B cell (primary cell): ENCODE results near the gene SLC19A1. TPM values are rescaled to one million over a fixed set of nuclear protein-coding genes. Genes with fewer than 3 reads are reported as not detected.

ENCODE experiments used
- ATAC-seq: fragments of 200-7000 bp; cut with Tn5 transposase; one replicate; pipeline ENCODE4 v1.10.0; 2021; ENCODE audit warnings: low read depth, mild to moderate bottlenecking, moderate number of reproducible peaks, moderate library complexity
- CTCF ChIA-PET: fragments of 350-600 bp; sonication (Branson Sonifier 250); formaldehyde crosslinking; loops from one replicate; lab custom pipeline; 2021; ENCODE audit warnings: antibody characterized with exemption, inconsistent platforms; lab: Charles Lee
- POLR2A ChIA-PET: fragments of 350-600 bp; sonication (Branson Sonifier 250); formaldehyde crosslinking; loops from one replicate; lab custom pipeline; 2021; ENCODE audit warnings: antibody characterized with exemption; lab: Charles Lee
- DNase-seq: peaks from one replicate; pipeline ENCODE4 v3.0.0; 2013
- H2AFZ ChIP-seq: 2 replicates; pipeline ENCODE4 v1.6.1; 2012; ENCODE audit warnings: mild to moderate bottlenecking, low read depth, low read length; ENCODE audit not compliant: insufficient read depth, poor library complexity, severe bottlenecking
- H3K27ac ChIP-seq, 2 donors: 1 replicate in 1 of 2; 2 replicates in 1 of 2; pipeline ENCODE4 v1.5.1; 2012 to 2013; ENCODE audit warnings: low read length in 2 of 2, mild to moderate bottlenecking in 2 of 2, moderate library complexity in 1 of 2
- H3K27me3 ChIP-seq, 4 experiments: fragments of 200-600 bp in 1 of 4; sonication (generic) in 1 of 4; replicated peaks in 1 of 4; 1 replicate in 2 of 4; 2 replicates in 2 of 4; pipeline versions ENCODE4 v1.6.1 to v1.7.0; 2013 to 2016; ENCODE audit warnings: low read length in 3 of 4, mild to moderate bottlenecking in 2 of 4, mixed read lengths in 1 of 4, moderate library complexity in 1 of 4; ENCODE audit not compliant: insufficient read depth in 4 of 4, control insufficient read depth in 3 of 4; ENCODE audit errors: control extremely low read depth in 1 of 4
- H3K36me3 ChIP-seq, 2 experiments: replicated peaks in 1 of 2; 1 replicate in 1 of 2; 2 replicates in 1 of 2; pipeline versions ENCODE4 v1.6.1 to v1.7.1; 2013; ENCODE audit warnings: low read length in 1 of 2; ENCODE audit not compliant: insufficient read depth in 2 of 2, control insufficient read depth in 1 of 2; ENCODE audit errors: control extremely low read depth in 1 of 2, extremely low read depth in 1 of 2
- H3K4me1 ChIP-seq, 2 donors: fragments of 200-600 bp in 1 of 2; sonication (generic) in 1 of 2; 1 replicate in 1 of 2; 2 replicates in 1 of 2; pipeline versions ENCODE4 v1.5.1 to v1.6.1; 2013 to 2017; ENCODE audit warnings: low read length in 2 of 2; ENCODE audit not compliant: control insufficient read depth in 2 of 2, insufficient read depth in 2 of 2
- H3K4me2 ChIP-seq: replicated peaks from 2 replicates; pipeline ENCODE3; 2012; ENCODE audit warnings: mild to moderate bottlenecking, low read depth, low read length; ENCODE audit not compliant: poor library complexity, severe bottlenecking
- H3K4me3 ChIP-seq, 5 experiments: fragments of 200-600 bp in 1 of 5; sonication (generic) in 1 of 5; 1 replicate in 3 of 5; 2 replicates in 2 of 5; pipeline versions ENCODE4 v1.5.1 to v1.7.0; 2011 to 2016; ENCODE audit warnings: low read length in 4 of 5, mild to moderate bottlenecking in 4 of 5, low read depth in 2 of 5, control low read depth in 1 of 5, moderate library complexity in 1 of 5; ENCODE audit not compliant: insufficient read depth in 1 of 5; ENCODE audit errors: control extremely low read depth in 1 of 5, extremely low read depth in 1 of 5
- H3K79me2 ChIP-seq: fragments of 200-600 bp; sonication (generic); one replicate; pipeline ENCODE4 v1.6.0; 2016; ENCODE audit warnings: low read length; ENCODE audit not compliant: control insufficient read depth, insufficient read depth
- H3K9ac ChIP-seq: fragments of 200-600 bp; sonication (generic); 2 replicates; pipeline ENCODE4 v1.6.1; 2017; ENCODE audit warnings: mild to moderate bottlenecking, low read length, moderate library complexity
- H3K9me3 ChIP-seq, 3 donors: one replicate each; pipeline versions ENCODE4 v1.6.1 to v1.7.1; 2013; ENCODE audit warnings: low read length in 2 of 3; ENCODE audit not compliant: control insufficient read depth in 2 of 3, insufficient read depth in 1 of 3; ENCODE audit errors: control extremely low read depth in 1 of 3
- H4K20me1 ChIP-seq: 2 replicates; pipeline ENCODE4 v1.6.0; 2012; ENCODE audit warnings: mild to moderate bottlenecking, low read length; ENCODE audit not compliant: insufficient read depth, control insufficient read depth, poor library complexity, severe bottlenecking
- H3K27ac Mint-ChIP-seq: one replicate; pipeline ENCODE4 v1.8.0; 2021; ENCODE audit warnings: mixed read lengths
- H3K27me3 Mint-ChIP-seq: one replicate; pipeline ENCODE4 v1.8.0; 2021; ENCODE audit warnings: mixed read lengths
- H3K4me1 Mint-ChIP-seq: one replicate; pipeline ENCODE4 v1.8.0; 2021; ENCODE audit warnings: mixed read lengths
- H3K4me3 Mint-ChIP-seq: one replicate; pipeline ENCODE4 v1.8.0; 2021; ENCODE audit warnings: mixed read lengths
- H3K9me3 Mint-ChIP-seq: one replicate; pipeline ENCODE4 v1.8.0; 2022; ENCODE audit warnings: mixed read lengths; ENCODE audit not compliant: insufficient read depth
- CTCF ChIP-seq: fragments of 200-600 bp; IDR thresholded peaks from one replicate; pipeline ENCODE4 v1.8.0; 2022; ENCODE audit warnings: antibody characterized with exemption, mild to moderate bottlenecking
- EZH2 ChIP-seq: IDR thresholded peaks from 2 replicates; pipeline ENCODE4 v1.6.1; 2012; ENCODE audit warnings: borderline replicate concordance, low read depth, mild to moderate bottlenecking, moderate library complexity, low read length; ENCODE audit not compliant: insufficient read depth, poor library complexity, severe bottlenecking
- WGBS: methylation state at CpG from one replicate; pipeline ENCODE4 v1.1.5; 2013; ENCODE audit warnings: missing lambda C conversion rate; ENCODE audit not compliant: insufficient coverage; 5-methylcytosine and 5-hydroxymethylcytosine counted together
- intact Hi-C: fragments of 100-400 bp; cut with micrococcal nuclease; formaldehyde crosslinking; loops from one replicate; pipeline ENCODE4 v1.10.0; 2022
- polyA plus RNA-seq: library from polyadenylated mRNA; depleted of rRNA; stranded (reverse); fragments of >200 nt; gene quantifications from 2 replicates; pipeline ENCODE4 v1.2.3, GENCODE V29; 2012
- total RNA-seq, 2 donors: library from RNA; stranded (reverse); fragments of 120-200 nt in 1 of 2; gene quantifications; 1 replicate in 1 of 2; 2 replicates in 1 of 2; pipeline versions ENCODE4 v1.2.3 to v1.2.4, GENCODE V29; 2013 to 2022

Gene SLC19A1
- total and polyA plus RNA-seq, 2 donors (not counting 1 experiment from before 2014, with no cell fraction given), result 8.7 to 10.1 TPM

- H3K27me3 ChIP-seq, result no peaks in the 10 kb centered on the region
- CTCF ChIA-PET, result no interaction called here
- H3K9me3 ChIP-seq, result no peaks in the 10 kb centered on the region
- H3K79me2 ChIP-seq, result no peaks in the 10 kb centered on the region
- no peak overlapping the region for H3K9ac ChIP-seq
- 76% methylated on average over 6 of the region's 11 CpGs for WGBS
- H4K20me1 ChIP-seq, result no peaks in the 10 kb centered on the region
- no peak overlapping the region for H3K4me3 ChIP-seq
- POLR2A ChIA-PET, result no interaction called here
- ATAC-seq, result no peak
- H2AFZ ChIP-seq, result no peak overlapping the region
- DNase-seq, result no peak
- H3K27ac ChIP-seq, result no peak overlapping the region
- H3K27ac Mint-ChIP-seq, result no peak overlapping the region
- no peaks in the 10 kb centered on the region for H3K4me1 ChIP-seq
- intact Hi-C loops, result no loop called here
- no peak overlapping the region for H3K4me2 ChIP-seq
- TF ChIP-seq EZH2, result no peak
- TF ChIP-seq CTCF, result no peak
- peaks cover 0 to 5% of the 10 kb centered on the region in 2 experiments for H3K36me3 ChIP-seq
- H3K9me3 Mint-ChIP-seq, result no peaks in the 10 kb centered on the region
- H3K4me1 Mint-ChIP-seq, result no peaks in the 10 kb centered on the region
- H3K4me3 Mint-ChIP-seq, result no peak overlapping the region
- H3K27me3 Mint-ChIP-seq, result no peaks in the 10 kb centered on the region
Measured at GRCh38 chr21:45510466-45510955, 31.7 kb downstream of the SLC19A1 start.

GRCh38 chr21:45509566-45510465 is 32.4 kb downstream of the SLC19A1 start:
- H2AFZ ChIP-seq, result no peak overlapping the region
- no peak overlapping the region for H3K27ac ChIP-seq
- H3K4me3 ChIP-seq, result no peak overlapping the region
- H3K27ac Mint-ChIP-seq, result no peak overlapping the region
- POLR2A ChIA-PET, result no interaction called here
- no peak overlapping the region for H3K9ac ChIP-seq
- H3K4me1 Mint-ChIP-seq, result no peaks in the 10 kb centered on the region
- peaks cover 0 to 5% of the 10 kb centered on the region in 2 experiments for H3K36me3 ChIP-seq
- intact Hi-C loops, result no loop called here
- ATAC-seq (no peak), DNase-seq (no peak)
- no peaks in the 10 kb centered on the region for H3K9me3 Mint-ChIP-seq
- H3K27me3 Mint-ChIP-seq, result no peaks in the 10 kb centered on the region
- TF ChIP-seq EZH2, result no peak
- TF ChIP-seq CTCF, result no peak
- H3K4me1 ChIP-seq, result no peaks in the 10 kb centered on the region
- CTCF ChIA-PET, result no interaction called here
- no peak overlapping the region for H3K4me3 Mint-ChIP-seq
- no peak overlapping the region for H3K4me2 ChIP-seq
- H3K27me3 ChIP-seq, result no peaks in the 10 kb centered on the region
- no peaks in the 10 kb centered on the region for H3K79me2 ChIP-seq
- no peaks in the 10 kb centered on the region for H4K20me1 ChIP-seq
- H3K9me3 ChIP-seq, result no peaks in the 10 kb centered on the region
- WGBS, result 93% methylated on average over 61 of the region's 61 CpGs
